ENCODE results near the gene FARP1.
"Not testable (repeated sequence)": the region's sequence is repeated elsewhere in the genome, so short reads cannot be mapped to it uniquely, and the experiment has no call there.

Gene FARP1

DNA sequence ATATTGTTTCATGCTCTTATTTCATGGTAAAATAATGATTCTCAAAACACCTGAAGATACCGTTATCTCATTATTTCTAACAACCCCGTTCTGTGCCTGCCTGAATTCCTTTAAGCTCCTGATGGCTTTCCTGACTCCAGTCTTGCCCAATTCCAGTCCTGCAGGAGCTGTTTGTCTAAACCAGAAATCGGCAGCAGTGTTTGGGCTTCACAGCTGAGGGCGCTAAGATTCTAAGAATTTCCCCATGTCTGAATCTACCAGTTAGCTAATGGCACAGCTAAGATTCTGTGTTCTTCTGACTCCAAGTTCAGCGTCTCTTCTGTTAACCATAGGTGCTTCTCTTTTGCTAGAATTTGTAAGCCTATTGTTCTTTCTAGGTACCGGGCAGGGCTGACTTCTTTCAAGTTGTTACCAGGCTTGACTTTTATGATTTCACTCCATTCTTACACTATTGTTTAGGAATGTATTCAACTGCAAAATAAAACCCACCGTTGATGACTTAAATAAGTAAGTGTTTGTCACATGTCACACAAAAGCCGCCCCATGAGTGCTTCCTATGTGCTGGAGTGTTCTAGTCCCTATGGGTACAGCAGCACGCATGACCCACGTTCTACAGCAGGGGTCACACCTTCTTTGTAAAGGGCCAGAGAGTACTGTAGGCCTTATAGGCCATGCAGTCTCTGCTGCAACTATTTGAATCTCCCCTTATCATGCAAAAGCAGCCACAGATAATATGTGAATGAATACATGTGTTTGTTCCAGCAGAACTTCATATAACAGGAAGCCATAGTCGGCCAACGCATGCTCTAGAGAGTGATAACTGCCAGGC is 202.4 kb downstream of the FARP1 start:
- no peak for DNase-seq

GRCh38 chr13:98346904-98347636 is 204.2 kb downstream of the FARP1 start:
- DNase-seq = no peak

GRCh38 chr13:98347756-98348155 is 204.9 kb downstream of the FARP1 start:
- DNase-seq = no peak

GRCh38 chr13:98348466-98349200 is 205.7 kb downstream of the FARP1 start:
- no peak for DNase-seq

- DNase-seq = no peak
Observed at GRCh38 chr13:98349731-98350305, 206.9 kb downstream of the FARP1 start.

DNA sequence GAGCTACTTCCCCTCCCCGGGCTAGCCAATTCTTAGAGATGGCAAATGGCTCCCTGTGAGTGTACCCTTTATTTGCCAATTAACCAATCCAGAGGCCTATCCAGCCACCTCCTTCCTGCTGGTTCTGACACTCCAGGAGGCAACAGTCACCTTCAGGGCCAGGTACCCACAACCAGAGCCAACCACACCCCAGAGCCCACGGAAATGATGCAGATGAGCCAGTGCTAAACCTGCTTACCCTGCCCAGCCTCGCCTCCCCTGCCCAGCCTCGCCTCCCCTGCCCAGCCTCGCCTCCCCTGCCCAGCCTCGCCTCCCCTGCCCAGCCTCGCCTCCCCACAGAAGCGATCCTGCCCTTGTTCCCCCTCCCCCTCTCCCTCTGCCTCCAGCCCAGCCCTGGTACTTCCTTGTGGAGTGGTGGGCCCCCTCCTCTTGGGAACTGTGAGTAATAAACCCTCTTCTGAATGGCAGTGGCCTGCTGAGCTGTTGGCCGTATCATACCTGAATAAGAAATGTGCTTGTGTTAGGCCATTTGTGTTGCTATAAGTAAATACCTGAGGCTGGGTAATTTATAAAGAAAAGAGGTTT is 207.9 kb downstream of the FARP1 start:
- no peak for DNase-seq

GRCh38 chr13:98351636-98352035 is 208.7 kb downstream of the FARP1 start:
- no peak for DNase-seq

GRCh38 chr13:98352226-98352625 is 209.3 kb downstream of the FARP1 start:
- DNase-seq = no peak

GRCh38 chr13:98353750-98354149 is 210.9 kb downstream of the FARP1 start:
- no peak for DNase-seq

DNA sequence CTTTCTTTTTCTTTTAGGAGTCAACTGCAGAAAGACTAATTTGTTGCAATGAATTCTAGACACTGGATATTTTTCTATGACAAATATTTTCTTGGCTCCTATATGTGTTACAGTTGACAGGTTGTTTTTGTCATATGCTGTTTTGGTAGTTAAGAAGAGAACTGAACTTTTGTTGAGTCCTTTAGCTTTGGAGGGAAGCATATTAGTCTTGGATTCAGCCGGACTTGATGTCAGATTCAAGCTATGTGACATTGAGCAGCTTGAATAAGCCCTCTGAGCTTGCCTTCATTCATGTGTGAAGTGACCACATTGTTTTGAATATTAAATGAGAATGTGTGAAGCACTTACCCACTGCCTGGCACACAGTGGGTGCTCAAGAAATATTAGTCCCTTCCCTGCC is 216.0 kb downstream of the FARP1 start:
- DNase-seq = no peak

GRCh38 chr13:98360545-98360944 is 217.7 kb downstream of the FARP1 start:
- no peak for DNase-seq

GRCh38 chr13:98363326-98363725 is 220.4 kb downstream of the FARP1 start:
- no peak for DNase-seq

DNA sequence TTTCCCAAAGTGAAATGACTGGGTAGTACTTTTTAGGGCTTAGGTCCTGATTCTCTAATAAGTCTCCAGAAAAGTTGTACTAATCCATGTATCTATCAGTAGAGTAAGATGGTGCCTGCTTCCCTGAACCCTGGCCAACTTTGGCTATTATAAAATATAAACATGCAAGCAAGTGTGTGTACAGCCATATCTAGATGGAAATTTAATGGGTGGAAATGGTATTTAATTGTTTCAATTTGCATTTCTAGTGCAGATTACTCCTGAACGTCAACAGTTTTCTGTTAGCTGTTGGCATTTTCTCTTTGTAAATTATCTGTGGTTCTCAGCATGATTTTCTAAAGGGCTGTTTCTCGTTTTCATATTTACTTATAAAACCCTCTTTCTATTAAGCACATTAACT is 221.3 kb downstream of the FARP1 start:
- no peak for DNase-seq

DNA sequence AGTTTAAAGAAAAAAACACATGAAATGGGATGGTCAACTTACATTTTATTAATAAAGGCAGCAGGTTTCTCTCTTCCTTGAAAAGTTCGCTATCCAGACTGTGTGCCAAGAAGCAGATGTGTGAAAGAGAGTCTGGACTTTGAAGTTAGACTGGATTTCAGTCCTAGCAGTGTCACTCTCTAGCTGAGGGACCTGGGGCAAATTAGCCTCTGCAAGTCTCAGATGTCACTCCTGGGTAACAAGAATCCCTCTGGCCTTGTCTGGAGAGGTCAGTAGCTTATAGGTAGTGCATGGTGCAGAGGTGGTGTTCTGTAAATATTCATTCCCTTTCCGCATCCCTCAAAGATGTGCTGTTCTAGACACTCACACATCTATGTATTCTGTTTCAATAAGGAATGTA is 221.8 kb downstream of the FARP1 start:
- no peak for DNase-seq

DNA sequence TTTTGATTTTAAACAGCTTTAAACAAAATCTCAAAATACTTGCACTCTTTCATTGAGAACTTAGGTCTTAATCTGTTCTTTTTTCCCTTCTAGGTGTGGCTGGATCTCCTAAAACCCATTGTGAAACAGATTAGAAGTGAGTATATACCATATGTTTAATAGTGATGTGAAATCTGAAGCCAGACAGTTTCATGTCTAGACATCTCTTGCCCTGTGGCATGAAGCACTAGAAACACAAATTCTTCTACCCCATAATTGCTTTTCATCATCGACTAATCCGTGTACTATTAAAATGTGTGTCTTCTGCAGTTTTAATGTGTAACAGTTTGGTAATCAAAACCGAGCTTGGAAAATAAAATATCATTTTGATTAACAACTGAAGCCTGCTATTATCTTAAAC is 222.4 kb downstream of the FARP1 start:
- no peak for DNase-seq

DNA sequence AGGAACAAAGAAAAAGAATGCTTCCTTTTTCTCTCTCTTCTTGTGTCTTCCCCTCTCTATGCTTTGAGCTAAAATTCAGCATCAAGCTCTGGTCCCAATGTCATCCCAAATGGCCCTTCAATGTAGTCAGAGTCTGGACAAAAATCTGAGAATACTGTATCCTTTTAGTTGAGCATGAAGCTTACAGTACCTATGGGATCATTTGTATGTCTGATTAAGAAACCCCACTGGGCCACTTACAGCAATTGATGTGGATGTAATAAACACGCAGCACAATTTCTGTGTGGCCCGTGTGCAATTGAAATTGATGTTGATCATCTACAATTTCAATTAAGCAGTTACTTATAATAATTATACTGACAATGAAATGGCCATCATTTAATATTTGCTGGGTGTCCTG is 223.1 kb downstream of the FARP1 start:
- no peak for DNase-seq

GRCh38 chr13:98366443-98366842 is 223.5 kb downstream of the FARP1 start:
- DNase-seq = no peak

GRCh38 chr13:98366959-98367358 is 224.1 kb downstream of the FARP1 start:
- no peak for DNase-seq

DNA sequence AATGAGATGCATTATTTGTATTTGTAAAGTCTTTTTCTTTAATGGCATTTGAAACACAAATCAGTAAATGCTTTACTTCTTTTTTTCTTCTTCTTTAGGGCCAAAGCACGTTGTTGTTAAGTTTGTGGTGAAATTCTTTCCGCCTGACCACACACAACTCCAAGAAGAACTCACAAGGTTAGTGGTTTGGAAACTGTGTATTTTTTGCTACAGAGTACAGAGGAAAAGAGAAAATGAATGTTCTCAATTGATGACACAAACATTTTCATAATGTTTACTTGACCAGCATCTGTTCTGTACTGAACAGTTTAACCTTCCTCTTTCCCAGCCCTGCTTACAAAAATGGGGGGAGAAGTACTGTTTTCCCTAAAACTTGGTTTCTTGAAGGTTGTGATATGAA is 225.1 kb downstream of the FARP1 start:
- no peak for DNase-seq

DNA sequence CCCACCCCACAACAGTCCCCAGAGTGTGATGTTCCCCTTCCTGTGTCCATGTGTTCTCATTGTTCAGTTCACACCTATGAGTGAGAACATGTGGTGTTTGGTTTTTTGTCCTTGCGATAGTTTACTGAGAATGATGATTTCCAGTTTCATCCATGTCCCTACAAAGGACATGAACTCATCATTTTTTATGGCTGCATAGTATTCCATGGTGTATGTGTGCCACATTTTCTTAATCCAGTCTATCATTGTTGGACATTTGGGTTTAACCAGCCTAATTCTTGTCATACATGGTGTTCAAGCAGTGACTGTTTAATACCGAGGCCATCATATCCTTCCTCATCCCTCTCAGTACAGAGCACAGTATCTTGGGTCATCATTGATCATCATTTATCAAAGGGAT is 226.6 kb downstream of the FARP1 start:
- not testable (repeated sequence) for DNase-seq

GRCh38 chr13:98370261-98370660 is 227.4 kb downstream of the FARP1 start:
- DNase-seq = no peak

GRCh38 chr13:98370806-98371515 is 228.1 kb downstream of the FARP1 start:
- DNase-seq = no peak
